ENCODE measurements around the gene KCNQ2. TPM values are rescaled to one million over a fixed set of nuclear protein-coding genes. Genes with fewer than 3 reads are reported as not detected.

Gene KCNQ2
- total and polyA plus RNA-seq, 10 of the 15 experiments (the other 5 are each of a cell fraction or from before 2014, with no cell fraction given) = 0.06 to 0.49 (median 0.26) TPM; not detected in 7

GRCh38 chr20:63369724-63370617 is 102.5 kb downstream of the KCNQ2 start (continued):
- TF ChIP-seq, protein P1, sequence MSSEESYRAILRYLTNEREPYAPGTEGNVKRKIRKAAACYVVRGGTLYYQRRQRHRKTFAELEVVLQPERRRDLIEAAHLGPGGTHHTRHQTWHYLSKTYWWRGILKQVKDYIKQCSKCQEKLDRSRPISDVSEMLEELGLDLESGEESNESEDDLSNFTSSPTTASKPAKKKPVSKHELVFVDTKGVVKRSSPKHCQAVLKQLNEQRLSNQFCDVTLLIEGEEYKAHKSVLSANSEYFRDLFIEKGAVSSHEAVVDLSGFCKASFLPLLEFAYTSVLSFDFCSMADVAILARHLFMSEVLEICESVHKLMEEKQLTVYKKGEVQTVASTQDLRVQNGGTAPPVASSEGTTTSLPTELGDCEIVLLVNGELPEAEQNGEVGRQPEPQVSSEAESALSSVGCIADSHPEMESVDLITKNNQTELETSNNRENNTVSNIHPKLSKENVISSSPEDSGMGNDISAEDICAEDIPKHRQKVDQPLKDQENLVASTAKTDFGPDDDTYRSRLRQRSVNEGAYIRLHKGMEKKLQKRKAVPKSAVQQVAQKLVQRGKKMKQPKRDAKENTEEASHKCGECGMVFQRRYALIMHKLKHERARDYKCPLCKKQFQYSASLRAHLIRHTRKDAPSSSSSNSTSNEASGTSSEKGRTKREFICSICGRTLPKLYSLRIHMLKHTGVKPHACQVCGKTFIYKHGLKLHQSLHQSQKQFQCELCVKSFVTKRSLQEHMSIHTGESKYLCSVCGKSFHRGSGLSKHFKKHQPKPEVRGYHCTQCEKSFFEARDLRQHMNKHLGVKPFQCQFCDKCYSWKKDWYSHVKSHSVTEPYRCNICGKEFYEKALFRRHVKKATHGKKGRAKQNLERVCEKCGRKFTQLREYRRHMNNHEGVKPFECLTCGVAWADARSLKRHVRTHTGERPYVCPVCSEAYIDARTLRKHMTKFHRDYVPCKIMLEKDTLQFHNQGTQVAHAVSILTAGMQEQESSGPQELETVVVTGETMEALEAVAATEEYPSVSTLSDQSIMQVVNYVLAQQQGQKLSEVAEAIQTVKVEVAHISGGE (CRISPR knock-in tag; IDR thresholded peaks at IDR 0.05) = no peak
- TF ChIP-seq IKZF2 (IDR thresholded peaks at IDR 0.05) = no peak
- no peak for TF ChIP-seq IKZF1 (conservative IDR thresholded peaks at IDR 0.05)

DNA sequence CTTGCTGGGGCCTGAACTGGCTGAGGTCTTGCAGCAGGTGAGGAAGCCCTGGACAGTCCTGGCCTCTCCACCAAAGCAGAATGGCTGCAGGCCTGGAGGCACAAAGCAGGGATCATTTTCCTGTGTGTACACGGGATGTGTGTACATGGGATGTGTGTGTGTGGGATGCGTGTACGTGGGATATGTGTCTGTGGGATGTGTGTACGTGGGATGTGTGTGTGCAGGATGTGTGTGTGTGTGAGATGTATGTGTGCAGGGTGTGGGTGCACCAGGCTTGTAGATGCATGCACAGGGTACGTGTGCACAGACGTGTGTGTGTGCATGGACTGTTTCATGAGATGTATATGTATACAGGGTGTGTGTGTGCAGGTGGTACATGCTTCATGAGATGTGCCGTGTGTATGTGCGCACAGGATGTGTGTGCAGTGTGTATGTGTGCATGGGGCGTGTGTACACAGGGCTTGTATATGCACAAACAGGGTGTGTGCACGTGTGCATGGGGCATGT is 103.4 kb downstream of the KCNQ2 start:
- no peak for ATAC-seq
- TF ChIP-seq, protein P2, sequence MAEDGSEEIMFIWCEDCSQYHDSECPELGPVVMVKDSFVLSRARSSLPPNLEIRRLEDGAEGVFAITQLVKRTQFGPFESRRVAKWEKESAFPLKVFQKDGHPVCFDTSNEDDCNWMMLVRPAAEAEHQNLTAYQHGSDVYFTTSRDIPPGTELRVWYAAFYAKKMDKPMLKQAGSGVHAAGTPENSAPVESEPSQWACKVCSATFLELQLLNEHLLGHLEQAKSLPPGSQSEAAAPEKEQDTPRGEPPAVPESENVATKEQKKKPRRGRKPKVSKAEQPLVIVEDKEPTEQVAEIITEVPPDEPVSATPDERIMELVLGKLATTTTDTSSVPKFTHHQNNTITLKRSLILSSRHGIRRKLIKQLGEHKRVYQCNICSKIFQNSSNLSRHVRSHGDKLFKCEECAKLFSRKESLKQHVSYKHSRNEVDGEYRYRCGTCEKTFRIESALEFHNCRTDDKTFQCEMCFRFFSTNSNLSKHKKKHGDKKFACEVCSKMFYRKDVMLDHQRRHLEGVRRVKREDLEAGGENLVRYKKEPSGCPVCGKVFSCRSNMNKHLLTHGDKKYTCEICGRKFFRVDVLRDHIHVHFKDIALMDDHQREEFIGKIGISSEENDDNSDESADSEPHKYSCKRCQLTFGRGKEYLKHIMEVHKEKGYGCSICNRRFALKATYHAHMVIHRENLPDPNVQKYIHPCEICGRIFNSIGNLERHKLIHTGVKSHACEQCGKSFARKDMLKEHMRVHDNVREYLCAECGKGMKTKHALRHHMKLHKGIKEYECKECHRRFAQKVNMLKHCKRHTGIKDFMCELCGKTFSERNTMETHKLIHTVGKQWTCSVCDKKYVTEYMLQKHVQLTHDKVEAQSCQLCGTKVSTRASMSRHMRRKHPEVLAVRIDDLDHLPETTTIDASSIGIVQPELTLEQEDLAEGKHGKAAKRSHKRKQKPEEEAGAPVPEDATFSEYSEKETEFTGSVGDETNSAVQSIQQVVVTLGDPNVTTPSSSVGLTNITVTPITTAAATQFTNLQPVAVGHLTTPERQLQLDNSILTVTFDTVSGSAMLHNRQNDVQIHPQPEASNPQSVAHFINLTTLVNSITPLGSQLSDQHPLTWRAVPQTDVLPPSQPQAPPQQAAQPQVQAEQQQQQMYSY (CRISPR knock-in tag; IDR thresholded peaks at IDR 0.05) = no peak
- no peak for TF ChIP-seq TCF7 (IDR thresholded peaks at IDR 0.05; ENCODE audit: borderline replicate concordance)
- TF ChIP-seq EZH2 (IDR thresholded peaks at IDR 0.05; ENCODE audit: borderline replicate concordance, control insufficient read depth, low read depth, low read length) = no peak
- no peak for TF ChIP-seq EED (IDR thresholded peaks at IDR 0.05; ENCODE audit: low read depth)
- in situ Hi-C loops (cut with MboI) (no loop called here), intact Hi-C loops (cut with micrococcal nuclease; ENCODE audit: unreplicated experiment) (no loop called here)
- Histone ChIP-seq H3K27me3 (replicated peaks in 1 of 2; ENCODE audit: control insufficient read depth in 2 of 2, insufficient read depth in 2 of 2, low read length in 1 of 2) (no peaks in the 10 kb centered on the region; a peak in 1 of 4 replicates), H3K4me1 (ENCODE audit: control insufficient read depth, insufficient read depth, low read length) (no peaks in the 10 kb centered on the region), H3K27ac (ENCODE audit: control insufficient read depth, insufficient read depth) (no peak overlapping the region), H4K20me1 (ENCODE audit: control insufficient read depth, insufficient read depth) (no peaks in the 10 kb centered on the region), H3K9me3 (replicated peaks; ENCODE audit: control insufficient read depth, insufficient read depth, low read length) (no peaks in the 10 kb centered on the region), H2AFZ (ENCODE audit: control insufficient read depth, low read depth, low read length) (no peak overlapping the region), H3K9ac (ENCODE audit: control insufficient read depth, insufficient read depth, low read length) (no peak overlapping the region), H3K79me2 (ENCODE audit: control insufficient read depth, insufficient read depth, low read length) (no peaks in the 10 kb centered on the region), H3K4me3 (no peak overlapping the region), H3K4me2 (ENCODE audit: control insufficient read depth, insufficient read depth) (no peak overlapping the region), H3K36me3 (ENCODE audit: control insufficient read depth in 2 of 2, insufficient read depth in 2 of 2, low read length in 1 of 2) (no peaks in the 10 kb centered on the region)
- DNase-seq (ENCODE audit: low read depth, low spot score) = no peak
- CTCF ChIA-PET = no interaction called here
- 41% methylated on average over 10 of the region's 10 CpGs for WGBS (ENCODE audit: insufficient coverage, insufficient replicate concordance, low lambda C conversion rate, missing lambda C conversion rate)
- RAD21 ChIA-PET (ENCODE audit: unreplicated experiment) = no interaction called here
- no peak for FAIRE-seq
- POLR2A ChIA-PET = no interaction called here
- SMC1A ChIA-PET (ENCODE audit: uncharacterized antibody, unreplicated experiment) = no interaction called here
- BruUV-seq (replicated peaks) = no TSS peak
